H9 (cell line): Measurements from ENCODE around the gene ALKAL2. TPM values are rescaled to one million over a fixed set of nuclear protein-coding genes. Genes with fewer than 3 reads are reported as not detected.

Experiments used
- DNase-seq: peaks from one replicate; pipeline ENCODE4 v3.0.0-alpha.2; 2017
- H2AFZ ChIP-seq: one replicate; pipeline ENCODE4 v1.6.1; 2013; ENCODE audit warnings: mild to moderate bottlenecking, low read length, control low read depth, moderate library complexity
- H2AK5ac ChIP-seq: 2 replicates; pipeline ENCODE4 v1.6.1; 2013; ENCODE audit warnings: low read length, control low read depth, mixed read lengths; ENCODE audit not compliant: insufficient read length
- H2BK120ac ChIP-seq: one replicate; pipeline ENCODE4 v1.6.1; 2013; ENCODE audit warnings: low read depth, mild to moderate bottlenecking, low read length, control low read depth, inconsistent platforms; ENCODE audit not compliant: poor library complexity, severe bottlenecking
- H2BK12ac ChIP-seq: 2 replicates; pipeline ENCODE4 v1.6.1; 2013; ENCODE audit warnings: low read length, control low read depth, mixed read lengths, low read depth; ENCODE audit not compliant: insufficient read length
- H2BK15ac ChIP-seq: 2 replicates; pipeline ENCODE4 v1.6.1; 2013; ENCODE audit warnings: low read depth, low read length, control low read depth
- H2BK20ac ChIP-seq: one replicate; pipeline ENCODE4 v1.6.1; 2013; ENCODE audit warnings: low read depth, mild to moderate bottlenecking, low read length, control low read depth, inconsistent platforms; ENCODE audit not compliant: poor library complexity, severe bottlenecking
- H2BK5ac ChIP-seq: 2 replicates; pipeline ENCODE4 v1.6.1; 2013; ENCODE audit warnings: low read length, control low read depth, mixed read lengths; ENCODE audit not compliant: insufficient read length
- H3K14ac ChIP-seq: 2 replicates; pipeline ENCODE4 v1.6.1; 2013; ENCODE audit warnings: low read length, control low read depth; ENCODE audit not compliant: insufficient read depth
- H3K18ac ChIP-seq: 2 replicates; pipeline ENCODE4 v1.6.1; 2013; ENCODE audit warnings: low read depth, mild to moderate bottlenecking, mixed read lengths, low read length, control low read depth; ENCODE audit not compliant: insufficient read length
- H3K23ac ChIP-seq: 2 replicates; pipeline ENCODE4 v1.6.1; 2013; ENCODE audit warnings: low read length, control low read depth, mixed read lengths, low read depth; ENCODE audit not compliant: insufficient read length
- H3K23me2 ChIP-seq: 2 replicates; pipeline ENCODE4 v1.6.1; 2013; ENCODE audit warnings: low read depth, mild to moderate bottlenecking, mixed read lengths, low read length, control low read depth; ENCODE audit not compliant: insufficient read length, poor library complexity, severe bottlenecking
- H3K27ac ChIP-seq: 2 replicates; pipeline ENCODE4 v1.5.1; 2013; ENCODE audit warnings: low read length, control low read depth, mixed read lengths, low read depth; ENCODE audit not compliant: insufficient read length
- H3K27me3 ChIP-seq: 2 replicates; pipeline ENCODE4 v1.6.1; 2013; ENCODE audit warnings: low read length, control low read depth, inconsistent platforms; ENCODE audit not compliant: insufficient read depth
- H3K4ac ChIP-seq: 2 replicates; pipeline ENCODE4 v1.6.1; 2013; ENCODE audit warnings: low read depth, mild to moderate bottlenecking, control low read depth, inconsistent platforms, low read length, moderate library complexity
- H3K4me1 ChIP-seq: 2 replicates; pipeline ENCODE4 v1.6.1; 2013; ENCODE audit warnings: low read length, control low read depth, inconsistent platforms; ENCODE audit not compliant: insufficient read depth
- H3K4me2 ChIP-seq: 2 replicates; pipeline ENCODE4 v1.6.1; 2013; ENCODE audit warnings: low read length, control low read depth, mixed read lengths; ENCODE audit not compliant: insufficient read length, insufficient read depth
- H3K56ac ChIP-seq: 2 replicates; pipeline ENCODE4 v1.6.1; 2013; ENCODE audit warnings: low read depth, mild to moderate bottlenecking, mixed read lengths, low read length, control low read depth; ENCODE audit not compliant: insufficient read length
- H3K79me1 ChIP-seq: 2 replicates; pipeline ENCODE4 v1.6.1; 2013; ENCODE audit warnings: low read depth, mild to moderate bottlenecking, moderate library complexity, low read length, control low read depth, inconsistent platforms; ENCODE audit not compliant: insufficient read depth, poor library complexity, severe bottlenecking
- H3K79me2 ChIP-seq: 2 replicates; pipeline ENCODE4 v1.6.1; 2013; ENCODE audit warnings: low read length, control low read depth, inconsistent platforms; ENCODE audit not compliant: insufficient read depth
- H3K9ac ChIP-seq: 2 replicates; pipeline ENCODE4 v1.6.1; 2013; ENCODE audit warnings: low read length, control low read depth, mixed read lengths; ENCODE audit not compliant: insufficient read length; ENCODE audit errors: extremely low read depth
- H3K9me3 ChIP-seq: one replicate; pipeline ENCODE4 v1.6.1; 2013; ENCODE audit warnings: low read depth, low read length, inconsistent platforms; ENCODE audit not compliant: control insufficient read depth
- H3T11ph ChIP-seq: one replicate; pipeline ENCODE4 v1.6.1; 2013; ENCODE audit warnings: mild to moderate bottlenecking, low read length, control low read depth, inconsistent platforms
- H4K20me1 ChIP-seq: one replicate; pipeline ENCODE4 v1.6.1; 2013; ENCODE audit not compliant: control insufficient read depth, insufficient read length, insufficient read depth
- H4K5ac ChIP-seq: 2 replicates; pipeline ENCODE4 v1.6.1; 2013; ENCODE audit warnings: low read depth, mild to moderate bottlenecking, mixed read lengths, low read length, control low read depth; ENCODE audit not compliant: insufficient read length
- H4K8ac ChIP-seq: replicated peaks from 2 replicates; pipeline ENCODE4 v1.6.1; 2013; ENCODE audit warnings: low read length, control low read depth, mixed read lengths, low read depth; ENCODE audit not compliant: insufficient read length
- H4K91ac ChIP-seq: 2 replicates; pipeline ENCODE4 v1.6.1; 2013; ENCODE audit warnings: low read depth, mild to moderate bottlenecking, moderate library complexity, mixed read lengths, low read length, control low read depth; ENCODE audit not compliant: insufficient read length
- H3K27ac Mint-ChIP-seq, 3 experiments: 2 replicates in 2 of 3; 3 replicates in 1 of 3; pipeline ENCODE4 v1.8.0; 2020 to 2021; ENCODE audit warnings: mixed read lengths in 3 of 3, mild to moderate bottlenecking in 1 of 3, moderate library complexity in 1 of 3
- H3K27me3 Mint-ChIP-seq: 2 replicates; pipeline ENCODE4 v1.8.0; 2021; ENCODE audit warnings: low read depth, mild to moderate bottlenecking, moderate library complexity, mixed read lengths
- H3K36me3 Mint-ChIP-seq, 3 experiments: 2 replicates in 2 of 3; 3 replicates in 1 of 3; pipeline ENCODE4 v1.8.0; 2020 to 2021; ENCODE audit warnings: low read depth in 3 of 3, mixed read lengths in 3 of 3; ENCODE audit not compliant: insufficient read depth in 1 of 3
- H3K4me1 Mint-ChIP-seq, 2 experiments: 2 replicates each; pipeline ENCODE4 v1.8.0; 2020; ENCODE audit warnings: mixed read lengths in 2 of 2
- H3K4me3 Mint-ChIP-seq, 2 experiments: 2 replicates in 1 of 2; 3 replicates in 1 of 2; pipeline ENCODE4 v1.8.0; 2020 to 2021; ENCODE audit warnings: mild to moderate bottlenecking in 2 of 2, mixed read lengths in 2 of 2, moderate library complexity in 1 of 2
- H3K9me3 Mint-ChIP-seq, 2 experiments: 2 replicates in 1 of 2; 3 replicates in 1 of 2; pipeline ENCODE4 v1.8.0; 2020; ENCODE audit warnings: mild to moderate bottlenecking in 2 of 2, mixed read lengths in 2 of 2, moderate library complexity in 1 of 2
- CTCF ChIP-seq: fragments of 200-600 bp; sonication (generic); conservative IDR thresholded peaks from 3 replicates; pipeline ENCODE4 v1.8.0; 2021; ENCODE audit warnings: antibody characterized with exemption, mild to moderate bottlenecking
- WGBS: extraction: QIAGEN DNeasy Blood & Tissue Kit; methylation state at CpG from one replicate; pipeline ENCODE4 v1.1.7; 2013; ENCODE audit warnings: missing lambda C conversion rate, low lambda C conversion rate, mixed read lengths; ENCODE audit not compliant: insufficient read length; ENCODE audit errors: extremely low coverage; 5-methylcytosine and 5-hydroxymethylcytosine counted together
- total RNA-seq: library from RNA; stranded (reverse); gene quantifications from 2 replicates; pipeline ENCODE4 v1.2.1, GENCODE V29; 2021

The ALKAL2 gene
- total RNA-seq, 1 experiment from 2014 or later: 0.48 TPM

GRCh38 chr2:328761-329160, 40.9 kb upstream of the ALKAL2 start:
- Histone ChIP-seq H3K9ac (no peak overlapping the region), H3K27me3 (peaks cover 3% of the 10 kb centered on the region; the same call in 1 of the 2 replicates), H3K18ac (no peak overlapping the region), H3K56ac (no peak overlapping the region), H3K23me2 (no peaks in the 10 kb centered on the region), H2BK12ac (no peak overlapping the region), H4K20me1 (no peaks in the 10 kb centered on the region), H3K14ac (no peak overlapping the region), H2BK20ac (no peak overlapping the region), H3K4me1 (no peaks in the 10 kb centered on the region), H2AFZ (no peak overlapping the region), H4K8ac (no peak overlapping the region), H2AK5ac (no peak overlapping the region), H4K5ac (no peak overlapping the region), H3K23ac (no peak overlapping the region), H3K27ac (no peak overlapping the region), H3K4ac (no peak overlapping the region), H3K9me3 (no peaks in the 10 kb centered on the region), H3K79me1 (no peaks in the 10 kb centered on the region), H3K4me2 (no peak overlapping the region), H4K91ac (no peak overlapping the region), H3T11ph (no peak overlapping the region), H2BK5ac (no peak overlapping the region), H2BK120ac (no peak overlapping the region), H3K79me2 (no peaks in the 10 kb centered on the region), H2BK15ac (no peak overlapping the region)
- no peak for DNase-seq
- peaks cover 1 to 10% (median 8%) of the 10 kb centered on the region in 3 experiments for H3K36me3 Mint-ChIP-seq
- H3K4me1 Mint-ChIP-seq: no peaks in the 10 kb centered on the region
- H3K27ac Mint-ChIP-seq: no peak overlapping the region
- no peak for TF ChIP-seq CTCF
- peaks cover 11% of the 10 kb centered on the region for H3K27me3 Mint-ChIP-seq
- H3K9me3 Mint-ChIP-seq: peaks cover 18 to 20% of the 10 kb centered on the region in 2 experiments; a peak in 4 of 5 replicates
- WGBS: no CpG with 5 or more reads among the region's 4 CpGs
- H3K4me3 Mint-ChIP-seq: no peak overlapping the region
